Measurements from ENCODE around the gene ACCS.

The ACCS gene

DNA sequence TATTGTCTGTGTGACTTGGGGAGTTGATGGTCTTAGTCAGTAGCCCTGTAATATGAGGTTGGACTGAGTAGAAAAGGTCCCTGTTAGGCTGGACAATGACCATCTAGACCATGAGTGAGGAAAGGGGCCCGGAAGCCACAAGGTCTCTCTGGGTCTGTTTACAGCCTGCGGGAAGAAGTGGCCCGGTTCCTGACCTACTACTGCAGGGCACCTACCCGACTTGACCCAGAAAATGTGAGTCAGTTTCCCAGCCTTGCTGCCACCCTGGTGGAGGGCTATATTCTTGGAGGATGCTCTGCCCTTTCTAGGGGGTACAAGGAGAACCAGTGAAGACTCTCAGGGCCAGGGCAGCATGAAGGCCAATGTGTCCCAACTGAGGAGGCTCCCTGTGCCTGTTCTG is 14.9 kb upstream of the ACCS start:
- Histone ChIP-seq H3K36me3 (ENCODE audit: insufficient read depth) (no peaks in the 10 kb centered on the region), H3K27me3 (ENCODE audit: insufficient read depth, low read depth) (no peaks in the 10 kb centered on the region), H4K20me1 (ENCODE audit: insufficient read depth) (no peaks in the 10 kb centered on the region)

GRCh38 chr11:44057340-44057739 is 8.7 kb upstream of the ACCS start:
- Histone ChIP-seq H3K79me2 (ENCODE audit: insufficient read depth, low read depth) (no peaks in the 10 kb centered on the region), H3K4me1 (ENCODE audit: low read depth, poor library complexity, severe bottlenecking) (no peaks in the 10 kb centered on the region), H3K36me3 (ENCODE audit: insufficient read depth) (no peaks in the 10 kb centered on the region), H3K27me3 (ENCODE audit: insufficient read depth, low read depth) (no peaks in the 10 kb centered on the region), H2AFZ (ENCODE audit: low read depth) (no peak overlapping the region), H3K27ac (no peak overlapping the region), H3K9ac (no peak overlapping the region), H4K20me1 (ENCODE audit: insufficient read depth) (no peaks in the 10 kb centered on the region), H3K4me3 (IDR thresholded peaks at IDR 0.05; ENCODE audit: insufficient read depth, low read depth, low read length) (no peak overlapping the region), H3K4me2 (no peak overlapping the region)
- TF ChIP-seq, protein P1, sequence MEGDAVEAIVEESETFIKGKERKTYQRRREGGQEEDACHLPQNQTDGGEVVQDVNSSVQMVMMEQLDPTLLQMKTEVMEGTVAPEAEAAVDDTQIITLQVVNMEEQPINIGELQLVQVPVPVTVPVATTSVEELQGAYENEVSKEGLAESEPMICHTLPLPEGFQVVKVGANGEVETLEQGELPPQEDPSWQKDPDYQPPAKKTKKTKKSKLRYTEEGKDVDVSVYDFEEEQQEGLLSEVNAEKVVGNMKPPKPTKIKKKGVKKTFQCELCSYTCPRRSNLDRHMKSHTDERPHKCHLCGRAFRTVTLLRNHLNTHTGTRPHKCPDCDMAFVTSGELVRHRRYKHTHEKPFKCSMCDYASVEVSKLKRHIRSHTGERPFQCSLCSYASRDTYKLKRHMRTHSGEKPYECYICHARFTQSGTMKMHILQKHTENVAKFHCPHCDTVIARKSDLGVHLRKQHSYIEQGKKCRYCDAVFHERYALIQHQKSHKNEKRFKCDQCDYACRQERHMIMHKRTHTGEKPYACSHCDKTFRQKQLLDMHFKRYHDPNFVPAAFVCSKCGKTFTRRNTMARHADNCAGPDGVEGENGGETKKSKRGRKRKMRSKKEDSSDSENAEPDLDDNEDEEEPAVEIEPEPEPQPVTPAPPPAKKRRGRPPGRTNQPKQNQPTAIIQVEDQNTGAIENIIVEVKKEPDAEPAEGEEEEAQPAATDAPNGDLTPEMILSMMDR (conservative IDR thresholded peaks at IDR 0.05; ENCODE audit: low read depth, low read length), result no peak

More for the DNA sequence above, 14.9 kb upstream of the ACCS start:
- Histone ChIP-seq H3K27ac (no peak overlapping the region), H3K9ac (no peak overlapping the region), H3K4me3 (IDR thresholded peaks at IDR 0.05; ENCODE audit: insufficient read depth, low read depth, low read length) (no peak overlapping the region), H3K4me1 (ENCODE audit: low read depth, poor library complexity, severe bottlenecking) (no peaks in the 10 kb centered on the region), H3K4me2 (no peak overlapping the region), H2AFZ (ENCODE audit: low read depth) (no peak overlapping the region), H3K79me2 (ENCODE audit: insufficient read depth, low read depth) (no peaks in the 10 kb centered on the region)
- TF ChIP-seq, protein P1 (conservative IDR thresholded peaks at IDR 0.05; ENCODE audit: low read depth, low read length), result no peak

- no peak overlapping the region for H3K9ac ChIP-seq
- no peak overlapping the region for H3K4me3 ChIP-seq (IDR thresholded peaks at IDR 0.05; ENCODE audit: insufficient read depth, low read depth, low read length)
- H3K4me1 ChIP-seq (ENCODE audit: low read depth, poor library complexity, severe bottlenecking), result no peaks in the 10 kb centered on the region
- no peaks in the 10 kb centered on the region for H3K27me3 ChIP-seq (ENCODE audit: insufficient read depth, low read depth)
- no peak overlapping the region for H3K27ac ChIP-seq
- TF ChIP-seq, protein P1 (conservative IDR thresholded peaks at IDR 0.05; ENCODE audit: low read depth, low read length), result no peak
- no peak overlapping the region for H2AFZ ChIP-seq (ENCODE audit: low read depth)
- no peaks in the 10 kb centered on the region for H3K36me3 ChIP-seq (ENCODE audit: insufficient read depth)
- no peak overlapping the region for H3K4me2 ChIP-seq
- H3K79me2 ChIP-seq (ENCODE audit: insufficient read depth, low read depth), result no peaks in the 10 kb centered on the region
- H4K20me1 ChIP-seq (ENCODE audit: insufficient read depth), result no peaks in the 10 kb centered on the region
Observed at GRCh38 chr11:44058275-44058674, 7.8 kb upstream of the ACCS start.

DNA sequence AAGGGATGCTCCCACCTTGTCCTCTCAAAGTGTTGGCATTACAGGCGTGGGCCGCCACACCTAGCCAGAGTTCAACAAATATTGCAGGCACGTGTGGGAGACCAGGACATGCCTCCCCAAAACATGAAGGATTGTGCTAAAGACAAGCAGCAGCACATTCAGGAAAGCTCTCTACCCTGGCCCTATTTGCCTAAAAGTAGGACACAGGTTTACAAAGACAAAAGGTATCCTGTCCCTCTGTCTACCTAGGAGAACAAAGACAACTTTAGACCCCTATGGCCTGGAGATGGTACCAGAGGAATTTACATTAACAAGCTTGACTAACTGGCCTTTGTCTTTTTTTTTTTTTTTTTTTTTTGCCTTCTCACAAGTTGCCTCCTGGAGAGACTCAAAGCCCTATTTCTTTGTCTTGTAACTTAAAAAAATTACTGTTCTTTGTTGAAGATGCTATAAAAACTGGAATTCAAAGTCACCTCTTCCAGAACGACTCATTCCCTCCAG is 859 bp upstream of the ACCS start:
- TF ChIP-seq, protein P1 (conservative IDR thresholded peaks at IDR 0.05; ENCODE audit: low read depth, low read length), result no peak
- Histone ChIP-seq H3K4me2 (no peak overlapping the region), H2AFZ (ENCODE audit: low read depth) (no peak overlapping the region), H3K4me1 (ENCODE audit: low read depth, poor library complexity, severe bottlenecking) (no peaks in the 10 kb centered on the region), H3K4me3 (IDR thresholded peaks at IDR 0.05; ENCODE audit: insufficient read depth, low read depth, low read length) (no peak overlapping the region), H3K36me3 (ENCODE audit: insufficient read depth) (no peaks in the 10 kb centered on the region), H3K27me3 (ENCODE audit: insufficient read depth, low read depth) (no peaks in the 10 kb centered on the region), H3K9ac (no peak overlapping the region), H3K27ac (no peak overlapping the region), H4K20me1 (ENCODE audit: insufficient read depth) (no peaks in the 10 kb centered on the region), H3K79me2 (ENCODE audit: insufficient read depth, low read depth) (no peaks in the 10 kb centered on the region)

Measured in KMS-11 (cell line).